Gastroesophageal sphincter (tissue), 4 donors: ENCODE data around the gene MEMO1. TPM values are rescaled to one million over a fixed set of nuclear protein-coding genes. Genes with fewer than 3 reads are reported as not detected.
"Not testable (repeated sequence)": the region's sequence is repeated elsewhere in the genome, so short reads cannot be mapped to it uniquely, and the experiment has no call there.

Experiments used
- ATAC-seq: fragments of 150-250 bp; one replicate; pipeline ENCODE4 v1.9.1; 2016; ENCODE audit warnings: mild to moderate bottlenecking, moderate library complexity
- H3K27ac ChIP-seq, 4 donors: fragments of 200-600 bp; sonication (generic) in 3 of 4; 1 replicate in 3 of 4; 2 replicates in 1 of 4; pipeline ENCODE4 v1.5.1; 2016 to 2019
- H3K27me3 ChIP-seq: fragments of 200-600 bp; sonication (generic); one replicate; pipeline ENCODE4 v1.5.1; 2019
- H3K36me3 ChIP-seq, 2 donors: fragments of 200-600 bp; sonication (generic); one replicate each; pipeline ENCODE4 v1.5.1; 2019; ENCODE audit warnings: control low read depth in 1 of 2
- H3K4me1 ChIP-seq, 3 donors: fragments of 200-600 bp; sonication (generic); 1 replicate in 2 of 3; 2 replicates in 1 of 3; pipeline ENCODE4 v1.5.1; 2016 to 2019; ENCODE audit warnings: control low read depth in 2 of 3
- H3K4me3 ChIP-seq, 2 donors: fragments of 200-600 bp; sonication (generic); one replicate each; pipeline ENCODE4 v1.5.1; 2019; ENCODE audit warnings: mild to moderate bottlenecking in 1 of 2, moderate library complexity in 1 of 2
- H3K9me3 ChIP-seq, 3 donors: fragments of 200-600 bp; sonication (generic); one replicate each; pipeline ENCODE4 v1.5.1; 2017 to 2019; ENCODE audit warnings: control low read depth in 2 of 3
- CTCF ChIP-seq, 4 experiments: fragments of 200-600 bp in 2 of 4; fragments of 450-650 bp in 2 of 4; sonication (generic) in 1 of 4; IDR thresholded peaks; one replicate each; pipeline ENCODE4 v1.5.1; 2017 to 2019; ENCODE audit warnings: antibody characterized with exemption in 4 of 4, mild to moderate bottlenecking in 2 of 4, moderate library complexity in 2 of 4
- EP300 ChIP-seq: sonication (generic); formaldehyde crosslinking; IDR thresholded peaks from one replicate; pipeline ENCODE4 v1.6.1; 2017; ENCODE audit warnings: antibody characterized with exemption, mild to moderate bottlenecking
- POLR2A ChIP-seq, 2 donors: fragments of 450-650 bp; IDR thresholded peaks; one replicate each; pipeline ENCODE4 v1.6.1; 2017; ENCODE audit warnings: antibody characterized with exemption in 2 of 2, mild to moderate bottlenecking in 2 of 2, moderate library complexity in 1 of 2
- POLR2AphosphoS5 ChIP-seq: sonication (generic); formaldehyde crosslinking; IDR thresholded peaks from one replicate; pipeline ENCODE4 v1.6.1; 2017; ENCODE audit warnings: antibody characterized with exemption
- WGBS, 2 donors: methylation state at CpG; one replicate each; pipeline ENCODE4 v1.1.5; 2018; ENCODE audit warnings: low coverage in 1 of 2; 5-methylcytosine and 5-hydroxymethylcytosine counted together
- total RNA-seq, 4 donors: library from RNA; depleted of rRNA; stranded (reverse); fragments of >200 nt; gene quantifications; one replicate each; pipeline ENCODE4 v1.1.0, GENCODE V29; 2016

Gene MEMO1
- 10 to 100 TPM; 24.4 to 42.2 (median 30.9) TPM for total RNA-seq

- H3K4me3 ChIP-seq = peak within 1 kb of the TSS; percentile 90 to 91
- H3K36me3 ChIP-seq = peaks cover 0 to 21% of the 10 kb centered on the region in 2 donors
- H3K9me3 ChIP-seq = no peaks in the 10 kb centered on the region
- H3K27ac ChIP-seq = peak within 1 kb of the TSS; percentile 94 to 98 (median 96)
- no peaks in the 10 kb centered on the region for H3K27me3 ChIP-seq
- 0 to 4% methylated on average over 5 to 12 of the region's 57 CpGs for WGBS, 2 donors
- peak; percentile 89 for ATAC-seq
- peaks cover 0 to 44% (median 7%) of the 10 kb centered on the region in 3 donors for H3K4me1 ChIP-seq
- TF ChIP-seq POLR2A (IDR thresholded peaks at IDR 0.05) (peak; percentile 33 to 66), EP300 (no peak), POLR2AphosphoS5 (peak; percentile 77), CTCF (IDR thresholded peaks at IDR 0.05) (no peak)
Measured at GRCh38 chr2:32010670-32011484, at the start of gene MEMO1. MEMO1 (minus strand) TSS chr2:32011008; CDS start chr2:32010247, 761 bp downstream.

GRCh38 chr2:32060266-32060665 is 49.5 kb upstream of the MEMO1 start:
- H3K4me3 ChIP-seq = no peak overlapping the region
- 85 to 94% methylated on average over 2 of the region's 2 CpGs for WGBS, 2 donors
- no peaks in the 10 kb centered on the region for H3K9me3 ChIP-seq
- H3K27ac ChIP-seq = no peak overlapping the region
- peaks cover 0 to 22% (median 11%) of the 10 kb centered on the region in 3 donors for H3K4me1 ChIP-seq
- no peaks in the 10 kb centered on the region for H3K27me3 ChIP-seq
- TF ChIP-seq POLR2A (IDR thresholded peaks at IDR 0.05) (no peak), POLR2AphosphoS5 (no peak), EP300 (no peak), CTCF (IDR thresholded peaks at IDR 0.05) (no peak)
- no peaks in the 10 kb centered on the region for H3K36me3 ChIP-seq
- no peak for ATAC-seq

- Histone ChIP-seq H3K36me3 (no peaks in the 10 kb centered on the region), H3K4me1 (peaks cover 0 to 13% (median 3%) of the 10 kb centered on the region in 3 donors), H3K27ac (no peak overlapping the region), H3K27me3 (no peaks in the 10 kb centered on the region), H3K4me3 (no peak overlapping the region), H3K9me3 (no peaks in the 10 kb centered on the region)
- WGBS, 2 donors = 83 to 94% methylated on average over 2 of the region's 2 CpGs
- no peak for ATAC-seq
- TF ChIP-seq POLR2A (IDR thresholded peaks at IDR 0.05) (no peak), EP300 (no peak), POLR2AphosphoS5 (no peak), CTCF (IDR thresholded peaks at IDR 0.05) (no peak)
Measured at GRCh38 chr2:32058130-32058529, 47.3 kb upstream of the MEMO1 start.

- H3K4me3 ChIP-seq, H3K27me3 ChIP-seq, H3K27ac ChIP-seq, ATAC-seq, H3K36me3 ChIP-seq, H3K9me3 ChIP-seq, H3K4me1 ChIP-seq: not testable (repeated sequence)
- WGBS, 2 donors = 46 to 66% methylated on average over 2 to 3 of the region's 3 CpGs
Measured at GRCh38 chr2:32054583-32054982, 43.8 kb upstream of the MEMO1 start.

GRCh38 chr2:32051836-32052439 is 41.1 kb upstream of the MEMO1 start:
- Histone ChIP-seq H3K27me3 (no peaks in the 10 kb centered on the region), H3K4me1 (no peaks in the 10 kb centered on the region), H3K27ac (no peak overlapping the region), H3K36me3 (no peaks in the 10 kb centered on the region), H3K4me3 (no peak overlapping the region), H3K9me3 (no peaks in the 10 kb centered on the region)
- no peak for TF ChIP-seq POLR2A (IDR thresholded peaks at IDR 0.05)
- no peak for TF ChIP-seq CTCF (IDR thresholded peaks at IDR 0.05)
- no peak for TF ChIP-seq EP300
- no peak for ATAC-seq
- WGBS, 2 donors = 98 to 100% methylated on average over 2 to 6 of the region's 11 CpGs
